GM03348 (cell line): ENCODE measurements around the gene EVI2B.
"Not testable (repeated sequence)": the region's sequence is repeated elsewhere in the genome, so short reads cannot be mapped to it uniquely, and the experiment has no call there.

Experiments
- DNase-seq: peaks from one replicate; pipeline ENCODE4 v3.0.0; 2012; ENCODE audit warnings: low spot score

The EVI2B gene

GRCh38 chr17:31269578-31269983, 44.3 kb downstream of the EVI2B start:
- peak; percentile 87 for DNase-seq

GRCh38 chr17:31269036-31269577, 44.7 kb downstream of the EVI2B start:
- DNase-seq: peak; percentile 7

- no peak for DNase-seq
Observed at GRCh38 chr17:31266042-31266441, 47.8 kb downstream of the EVI2B start.

- DNase-seq: not testable (repeated sequence)
Observed at GRCh38 chr17:31262923-31263322, 50.9 kb downstream of the EVI2B start.

GRCh38 chr17:31261601-31262000, 52.3 kb downstream of the EVI2B start:
- DNase-seq: no peak

GRCh38 chr17:31260151-31260550, 53.7 kb downstream of the EVI2B start:
- DNase-seq: no peak

GRCh38 chr17:31256936-31257335, 56.9 kb downstream of the EVI2B start:
- no peak for DNase-seq

- DNase-seq: no peak
Observed at GRCh38 chr17:31254654-31255053, 59.2 kb downstream of the EVI2B start.
